H1 (cell line): ENCODE measurements around the gene FARS2. TPM values are rescaled to one million over a fixed set of nuclear protein-coding genes. Genes with fewer than 3 reads are reported as not detected.

Experiments used
- CTCF ChIA-PET: fragments of 300-600 bp; sonication (Branson Sonifier 250); formaldehyde crosslinking; loops from one replicate; lab custom pipeline; 2021; ENCODE audit not compliant: partially characterized antibody; lab: Charles Lee
- POLR2A ChIA-PET: fragments of 300-600 bp; sonication (Branson Sonifier 250); formaldehyde crosslinking; loops from one replicate; lab custom pipeline; 2021; ENCODE audit warnings: inconsistent platforms; ENCODE audit not compliant: partially characterized antibody; lab: Charles Lee
- DNase-seq, 2 experiments: peaks; one replicate each; pipeline versions ENCODE4 v3.0.0 to v3.0.0-alpha.2; 2010 to 2022; ENCODE audit warnings: low spot score in 2 of 2, low read depth in 1 of 2, mixed read lengths in 1 of 2
- FAIRE-seq: peaks from 2 replicates; lab custom pipeline; 2011; peaks lifted over from hg19 to GRCh38; lab: Jason Lieb, UNC
- H2AFZ ChIP-seq: 2 replicates; pipeline ENCODE4 v1.8.1; 2012; ENCODE audit warnings: low read length, inconsistent platforms
- H2AK5ac ChIP-seq: 2 replicates; pipeline ENCODE4 v1.6.1; 2013; ENCODE audit warnings: low read depth, low read length
- H2BK120ac ChIP-seq: replicated peaks from 2 replicates; pipeline ENCODE3; 2013; ENCODE audit warnings: low read depth, low read length, inconsistent platforms
- H2BK12ac ChIP-seq: 2 replicates; pipeline ENCODE4 v1.6.1; 2013; ENCODE audit warnings: low read depth, low read length
- H2BK15ac ChIP-seq: 2 replicates; pipeline ENCODE4 v1.6.1; 2013; ENCODE audit warnings: low read length
- H2BK20ac ChIP-seq: 2 replicates; pipeline ENCODE4 v1.6.1; 2013; ENCODE audit warnings: low read length
- H2BK5ac ChIP-seq: 2 replicates; pipeline ENCODE4 v1.6.1; 2013; ENCODE audit warnings: low read depth, low read length
- H3K14ac ChIP-seq: 2 replicates; pipeline ENCODE4 v1.6.1; 2013; ENCODE audit warnings: inconsistent platforms; ENCODE audit not compliant: insufficient read length
- H3K18ac ChIP-seq: 2 replicates; pipeline ENCODE4 v1.6.1; 2013; ENCODE audit warnings: low read length; ENCODE audit errors: extremely low read depth
- H3K23ac ChIP-seq: 2 replicates; pipeline ENCODE4 v1.6.1; 2013; ENCODE audit warnings: inconsistent platforms; ENCODE audit not compliant: insufficient read length
- H3K23me2 ChIP-seq: 2 replicates; pipeline ENCODE4 v1.6.1; 2013; ENCODE audit warnings: low read depth, low read length
- H3K27ac ChIP-seq: 2 replicates; pipeline ENCODE4 v1.6.1; 2011; ENCODE audit warnings: low read depth, low read length, inconsistent platforms
- H3K27me3 ChIP-seq, 4 experiments: replicated peaks in 1 of 4; 1 replicate in 1 of 4; 2 replicates in 3 of 4; pipeline versions ENCODE4 v1.6.1 to v1.8.1; 2011 to 2013; ENCODE audit warnings: low read length in 3 of 4, mild to moderate bottlenecking in 3 of 4, inconsistent platforms in 2 of 4, mixed read lengths in 2 of 4, moderate library complexity in 1 of 4; ENCODE audit not compliant: control insufficient read depth in 3 of 4, insufficient read depth in 3 of 4; ENCODE audit errors: extremely low read depth in 1 of 4
- H3K36me3 ChIP-seq, 4 experiments: 2 replicates each; pipeline versions ENCODE4 v1.6.1 to v1.8.1; 2011 to 2013; ENCODE audit warnings: mild to moderate bottlenecking in 4 of 4, low read length in 3 of 4, moderate library complexity in 2 of 4, control low read depth in 1 of 4, inconsistent platforms in 1 of 4; ENCODE audit not compliant: insufficient read depth in 4 of 4, control insufficient read depth in 2 of 4
- H3K4ac ChIP-seq: replicated peaks from 2 replicates; pipeline ENCODE3; 2013; ENCODE audit warnings: low read length, low read depth, mixed read lengths, inconsistent platforms; ENCODE audit not compliant: insufficient read length
- H3K4me1 ChIP-seq, 4 experiments: replicated peaks in 1 of 4; 1 replicate in 1 of 4; 2 replicates in 3 of 4; pipeline versions ENCODE4 v1.6.1 to v1.8.1; 2011 to 2013; ENCODE audit warnings: low read length in 3 of 4, inconsistent platforms in 2 of 4, mixed read lengths in 1 of 4; ENCODE audit not compliant: insufficient read depth in 4 of 4, control insufficient read depth in 3 of 4
- H3K4me2 ChIP-seq, 2 experiments: 2 replicates each; pipeline versions ENCODE4 v1.6.1 to v1.8.1; 2011 to 2013; ENCODE audit warnings: low read depth in 2 of 2, low read length in 2 of 2, control low read depth in 1 of 2, inconsistent platforms in 1 of 2, mild to moderate bottlenecking in 1 of 2; ENCODE audit not compliant: insufficient read depth in 1 of 2
- H3K4me3 ChIP-seq, 4 experiments: fragments of 200-600, 300-600 bp in 1 of 4; sonication (generic), shearing (Covaris generic), sonication (Bioruptor Twin) in 1 of 4; 2 replicates each; pipeline versions ENCODE4 v1.5.1 to v1.8.1; 2011 to 2016; ENCODE audit warnings: low read length in 4 of 4, low read depth in 3 of 4, control low read depth in 2 of 4, inconsistent platforms in 2 of 4, mild to moderate bottlenecking in 2 of 4, mixed read lengths in 1 of 4, moderate library complexity in 1 of 4; ENCODE audit not compliant: insufficient read depth in 2 of 4; ENCODE audit errors: extremely low read depth in 1 of 4
- H3K56ac ChIP-seq: replicated peaks from 2 replicates; pipeline ENCODE3; 2013; ENCODE audit warnings: low read depth, mild to moderate bottlenecking, mixed read lengths, low read length, inconsistent platforms; ENCODE audit not compliant: insufficient read length
- H3K79me1 ChIP-seq: 2 replicates; pipeline ENCODE4 v1.6.1; 2013; ENCODE audit warnings: low read depth, low read length, control low read depth
- H3K79me2 ChIP-seq, 2 experiments: 2 replicates each; pipeline versions ENCODE4 v1.6.1 to v1.8.1; 2012 to 2013; ENCODE audit warnings: low read length in 2 of 2, mild to moderate bottlenecking in 2 of 2, inconsistent platforms in 1 of 2; ENCODE audit not compliant: insufficient read depth in 2 of 2, control insufficient read depth in 1 of 2
- H3K9ac ChIP-seq, 4 experiments: replicated peaks in 1 of 4; 1 replicate in 1 of 4; 2 replicates in 3 of 4; pipeline versions ENCODE4 v1.6.1 to v1.8.1; 2011 to 2013; ENCODE audit warnings: low read depth in 3 of 4, low read length in 3 of 4, control low read depth in 2 of 4, mild to moderate bottlenecking in 2 of 4, moderate library complexity in 2 of 4, inconsistent platforms in 1 of 4; ENCODE audit errors: extremely low read depth in 1 of 4
- H3K9me3 ChIP-seq, 2 experiments: 2 replicates each; pipeline versions ENCODE4 v1.6.1 to v1.8.1; 2012 to 2013; ENCODE audit warnings: mild to moderate bottlenecking in 2 of 2, moderate library complexity in 2 of 2, control low read depth in 1 of 2, inconsistent platforms in 1 of 2, low read depth in 1 of 2, low read length in 1 of 2, mixed read lengths in 1 of 2; ENCODE audit not compliant: insufficient read depth in 2 of 2
- H4K20me1 ChIP-seq, 2 experiments: replicated peaks in 1 of 2; 2 replicates each; pipeline versions ENCODE3 to v1.8.1; 2011 to 2013; ENCODE audit warnings: inconsistent platforms in 2 of 2, low read length in 2 of 2, mild to moderate bottlenecking in 1 of 2; ENCODE audit not compliant: insufficient read depth in 2 of 2, control insufficient read depth in 1 of 2
- H4K5ac ChIP-seq: 2 replicates; pipeline ENCODE4 v1.6.1; 2013; ENCODE audit warnings: low read length, low read depth, mixed read lengths, inconsistent platforms; ENCODE audit not compliant: insufficient read length
- H4K8ac ChIP-seq: 2 replicates; pipeline ENCODE4 v1.8.0; 2013; ENCODE audit warnings: mild to moderate bottlenecking, moderate library complexity, low read length, inconsistent platforms; ENCODE audit not compliant: insufficient read depth; ENCODE audit errors: extremely low read depth
- H4K91ac ChIP-seq: replicated peaks from 2 replicates; pipeline ENCODE3; 2013; ENCODE audit warnings: low read length, mixed read lengths, inconsistent platforms; ENCODE audit not compliant: insufficient read length
- ASH2L ChIP-seq: fragments of 200-600, 300-600 bp; sonication (generic); IDR thresholded peaks from one replicate; pipeline ENCODE4 v1.7.1; 2017; ENCODE audit warnings: low read length
- HDAC6 ChIP-seq: IDR thresholded peaks from one replicate; pipeline ENCODE4 v1.7.1; 2012; ENCODE audit warnings: low read depth, mild to moderate bottlenecking, inconsistent platforms, low read length, moderate library complexity
- KDM1A ChIP-seq: fragments of 200-600, 300-600 bp; sonication (generic); IDR thresholded peaks from 2 replicates; pipeline ENCODE4 v1.7.1; 2016; ENCODE audit warnings: mild to moderate bottlenecking, low read length, borderline replicate concordance
- NRF1 ChIP-seq: IDR thresholded peaks from 2 replicates; pipeline ENCODE4 v1.6.1; 2011; ENCODE audit warnings: mild to moderate bottlenecking, low read depth, low read length, improper control_type of control experiment
- SIN3A ChIP-seq, 2 experiments: IDR thresholded peaks in 1 of 2; conservative IDR thresholded peaks in 1 of 2; 2 replicates each; pipeline ENCODE4 v1.6.1; 2011 to 2012; ENCODE audit warnings: low read length in 2 of 2, improper control_type of control experiment in 1 of 2, low read depth in 1 of 2, mild to moderate bottlenecking in 1 of 2
- SUZ12 ChIP-seq: fragments of 200-600 bp; sonication (generic); IDR thresholded peaks from 2 replicates; pipeline ENCODE4 v1.6.1; 2012; ENCODE audit warnings: mild to moderate bottlenecking, inconsistent platforms, low read length, moderate library complexity, mixed read lengths
- TAF1 ChIP-seq: IDR thresholded peaks from 2 replicates; pipeline ENCODE4 v1.6.1; 2011; ENCODE audit warnings: mild to moderate bottlenecking, low read depth, low read length
- YY1 ChIP-seq: IDR thresholded peaks from 2 replicates; pipeline ENCODE4 v1.6.1; 2011; ENCODE audit warnings: low read depth, mild to moderate bottlenecking, low read length
- WGBS, 2 experiments: shearing (Covaris generic) in 1 of 2; methylation state at CpG; one replicate each; pipeline versions ENCODE4 v1.1.6 to v1.1.7; 2013 to 2015; ENCODE audit warnings: low lambda C conversion rate in 2 of 2, mixed read lengths in 2 of 2, inconsistent platforms in 1 of 2, low coverage in 1 of 2, missing lambda C conversion rate in 1 of 2; ENCODE audit not compliant: insufficient replicate concordance in 2 of 2, insufficient coverage in 1 of 2, insufficient read length in 1 of 2; ENCODE audit errors: extremely low coverage in 1 of 2, missing lambda C conversion rate in 1 of 2; 5-methylcytosine and 5-hydroxymethylcytosine counted together
- polyA plus RNA-seq, 7 experiments: library from polyadenylated mRNA; depleted of rRNA in 3 of 7; stranded (reverse) in 5 of 7; unstranded in 2 of 7; fragments of >200 nt in 5 of 7; fragments of 200-250 nt in 2 of 7; gene quantifications; 1 replicate in 5 of 7; 2 replicates in 1 of 7; 4 replicates in 1 of 7; pipeline versions ENCODE4 v1.2.1 to v1.2.3, GENCODE V29; 2011 to 2013; ENCODE audit warnings: missing spikeins in 2 of 7, mixed read lengths in 2 of 7
- total RNA-seq: library from RNA; stranded (reverse); fragmentation: NEBNext Ultra II Directional; extraction: Animal tissue kit (Norgen Biotek cat#: 25700); gene quantifications from 2 replicates; pipeline ENCODE4 v1.2.1, GENCODE V29; 2021

FARS2 gene
- total and polyA plus RNA-seq, 2 of the 8 experiments (the other 6 are each of a cell fraction or from before 2014, with no cell fraction given): 11.7 to 14.4 TPM

GRCh38 chr6:5598123-5598522, 336.8 kb downstream of the FARS2 start:
- no peak overlapping the region for H3K9ac ChIP-seq
- H4K20me1 ChIP-seq: no peaks in the 10 kb centered on the region
- no peaks in the 10 kb centered on the region for H3K79me2 ChIP-seq
- no peaks in the 10 kb centered on the region; the same call in 1 of the 2 replicates for H3K79me1 ChIP-seq
- TF ChIP-seq NRF1: no peak
- no peak for TF ChIP-seq ASH2L
- no peak for TF ChIP-seq HDAC6
- TF ChIP-seq YY1: no peak
- no peak for TF ChIP-seq SIN3A (conservative IDR thresholded peaks at IDR 0.05 in 1 of 2, IDR thresholded peaks at IDR 0.05 in 1 of 2; ENCODE audit: low read depth in 1 of 2, low read length in 2 of 2)
- TF ChIP-seq TAF1: no peak
- TF ChIP-seq KDM1A: no peak
- no peak for TF ChIP-seq SUZ12
- TF ChIP-seq, all 59 proteins: peak for 0
- Histone ChIP-seq H2BK120ac (no peak overlapping the region), H3K27me3 (no peaks in the 10 kb centered on the region), H2BK20ac (no peak overlapping the region), H3K4me1 (no peaks in the 10 kb centered on the region), H3K4me2 (no peak overlapping the region), H3K27ac (no peak overlapping the region), H3K36me3 (no peaks in the 10 kb centered on the region), H3K23me2 (no peaks in the 10 kb centered on the region), H3K4me3 (no peak overlapping the region), H3K9me3 (no peaks in the 10 kb centered on the region), H3K14ac (no peak overlapping the region), H4K5ac (no peak overlapping the region), H4K8ac (no peak overlapping the region), H3K4ac (no peak overlapping the region), H2BK15ac (no peak overlapping the region), H4K91ac (no peak overlapping the region), H2AFZ (no peak overlapping the region), H2BK12ac (no peak overlapping the region), H2AK5ac (no peak overlapping the region), H3K56ac (no peak overlapping the region), H3K23ac (no peak overlapping the region), H3K18ac (no peak overlapping the region), H2BK5ac (no peak overlapping the region)
- ChIA-PET CTCF (interaction anchor here (0.6 to 0.8 kb wide), 2 partner anchors 37 to 127 kb away, joined by 3 read pairs; no protein-coding TSS in a partner anchor), POLR2A (interaction anchor here (0.6 kb wide), 1 partner anchor 887 kb away, joined by 4 read pairs; no protein-coding TSS in a partner anchor)
- DNase-seq (no peak), FAIRE-seq (no peak)
- WGBS, 2 experiments: 88% methylated on average over 3 of the region's 3 CpGs; no CpG with 5 or more reads in 1 of the 2 experiments
